Neuronal stem cell (in vitro differentiated cells): ENCODE results near the gene COL8A2.

ENCODE experiments used
- DNase-seq: peaks from one replicate; pipeline ENCODE4 v3.0.0-alpha.2; 2013; ENCODE audit warnings: low spot score
- H2AFZ ChIP-seq: one replicate; pipeline ENCODE4 v1.6.1; 2013; ENCODE audit warnings: mild to moderate bottlenecking, low read length, inconsistent platforms
- H2AK5ac ChIP-seq: 2 replicates; pipeline ENCODE4 v1.6.1; 2013; ENCODE audit warnings: low read depth, mild to moderate bottlenecking, inconsistent platforms, low read length, moderate library complexity, mixed read lengths
- H2BK120ac ChIP-seq: 2 replicates; pipeline ENCODE4 v1.6.1; 2013; ENCODE audit warnings: low read depth, mild to moderate bottlenecking, inconsistent platforms, low read length, moderate library complexity, mixed read lengths
- H2BK12ac ChIP-seq: one replicate; pipeline ENCODE4 v1.6.1; 2013; ENCODE audit warnings: low read length, inconsistent platforms
- H2BK15ac ChIP-seq: 2 replicates; pipeline ENCODE4 v1.6.1; 2013; ENCODE audit warnings: mild to moderate bottlenecking, low read length, inconsistent platforms, mixed read lengths
- H2BK5ac ChIP-seq: one replicate; pipeline ENCODE4 v1.6.1; 2013; ENCODE audit warnings: inconsistent platforms, mild to moderate bottlenecking, low read length, moderate library complexity
- H3K14ac ChIP-seq: one replicate; pipeline ENCODE4 v1.6.1; 2013; ENCODE audit warnings: low read length, inconsistent platforms
- H3K18ac ChIP-seq: 2 replicates; pipeline ENCODE4 v1.6.1; 2013; ENCODE audit warnings: low read length, inconsistent platforms
- H3K23ac ChIP-seq: 2 replicates; pipeline ENCODE4 v1.6.1; 2013; ENCODE audit warnings: low read depth, mild to moderate bottlenecking, mixed read lengths, low read length, inconsistent platforms; ENCODE audit not compliant: poor library complexity
- H3K27ac ChIP-seq: replicated peaks from 3 replicates; pipeline ENCODE4 v1.5.1; 2013; ENCODE audit warnings: low read length, inconsistent platforms
- H3K27me3 ChIP-seq, 3 experiments: 2 replicates each; pipeline ENCODE4 v1.6.1; 2013; ENCODE audit warnings: low read length in 3 of 3, mild to moderate bottlenecking in 2 of 3, inconsistent platforms in 1 of 3, low read depth in 1 of 3, mixed read lengths in 1 of 3, moderate library complexity in 1 of 3; ENCODE audit not compliant: control insufficient read depth in 3 of 3, insufficient read depth in 3 of 3
- H3K36me3 ChIP-seq, 2 donors: replicated peaks in 1 of 2; 2 replicates each; pipeline ENCODE4 v1.6.1; 2013; ENCODE audit warnings: low read length in 2 of 2; ENCODE audit not compliant: control insufficient read depth in 2 of 2, insufficient read depth in 2 of 2
- H3K4ac ChIP-seq: 2 replicates; pipeline ENCODE4 v1.6.1; 2013; ENCODE audit warnings: inconsistent platforms, mild to moderate bottlenecking, low read length, moderate library complexity
- H3K4me1 ChIP-seq, 2 donors: 1 replicate in 1 of 2; 2 replicates in 1 of 2; pipeline ENCODE4 v1.6.1; 2013; ENCODE audit warnings: low read length in 2 of 2, low read depth in 1 of 2; ENCODE audit not compliant: control insufficient read depth in 2 of 2, insufficient read depth in 1 of 2
- H3K4me2 ChIP-seq: one replicate; pipeline ENCODE4 v1.6.1; 2013; ENCODE audit warnings: mild to moderate bottlenecking, low read length, inconsistent platforms; ENCODE audit not compliant: insufficient read depth, poor library complexity, severe bottlenecking
- H3K4me3 ChIP-seq, 2 donors: 2 replicates each; pipeline ENCODE4 v1.5.1; 2013; ENCODE audit warnings: low read length in 2 of 2, mild to moderate bottlenecking in 2 of 2, inconsistent platforms in 1 of 2, moderate library complexity in 1 of 2
- H3K79me1 ChIP-seq: one replicate; pipeline ENCODE4 v1.6.1; 2013; ENCODE audit warnings: low read depth, mild to moderate bottlenecking, inconsistent platforms, low read length, moderate library complexity
- H3K9ac ChIP-seq: one replicate; pipeline ENCODE4 v1.6.1; 2013; ENCODE audit warnings: mild to moderate bottlenecking, low read depth, low read length, inconsistent platforms; ENCODE audit not compliant: poor library complexity
- H3K9me3 ChIP-seq, 2 donors: replicated peaks in 1 of 2; 2 replicates each; pipeline versions ENCODE3 to v1.6.1; 2013; ENCODE audit warnings: low read length in 2 of 2, mild to moderate bottlenecking in 2 of 2, inconsistent platforms in 1 of 2, low read depth in 1 of 2, mixed read lengths in 1 of 2, moderate library complexity in 1 of 2; ENCODE audit not compliant: control insufficient read depth in 2 of 2, insufficient read depth in 1 of 2
- H4K8ac ChIP-seq: one replicate; pipeline ENCODE4 v1.6.1; 2013; ENCODE audit warnings: low read depth, mild to moderate bottlenecking, inconsistent platforms, low read length, moderate library complexity
- H4K91ac ChIP-seq: one replicate; pipeline ENCODE4 v1.6.1; 2013; ENCODE audit warnings: low read length, low read depth, mild to moderate bottlenecking, inconsistent platforms; ENCODE audit not compliant: poor library complexity
- WGBS, 2 donors: extraction: QIAGEN DNeasy Blood & Tissue Kit; methylation state at CpG; one replicate each; pipeline ENCODE4 v1.1.7; 2013; ENCODE audit warnings: missing lambda C conversion rate in 2 of 2, mixed read lengths in 1 of 2; ENCODE audit not compliant: insufficient read length in 2 of 2, insufficient replicate concordance in 1 of 2; ENCODE audit errors: extremely low coverage in 2 of 2; 5-methylcytosine and 5-hydroxymethylcytosine counted together

The COL8A2 gene

DNA sequence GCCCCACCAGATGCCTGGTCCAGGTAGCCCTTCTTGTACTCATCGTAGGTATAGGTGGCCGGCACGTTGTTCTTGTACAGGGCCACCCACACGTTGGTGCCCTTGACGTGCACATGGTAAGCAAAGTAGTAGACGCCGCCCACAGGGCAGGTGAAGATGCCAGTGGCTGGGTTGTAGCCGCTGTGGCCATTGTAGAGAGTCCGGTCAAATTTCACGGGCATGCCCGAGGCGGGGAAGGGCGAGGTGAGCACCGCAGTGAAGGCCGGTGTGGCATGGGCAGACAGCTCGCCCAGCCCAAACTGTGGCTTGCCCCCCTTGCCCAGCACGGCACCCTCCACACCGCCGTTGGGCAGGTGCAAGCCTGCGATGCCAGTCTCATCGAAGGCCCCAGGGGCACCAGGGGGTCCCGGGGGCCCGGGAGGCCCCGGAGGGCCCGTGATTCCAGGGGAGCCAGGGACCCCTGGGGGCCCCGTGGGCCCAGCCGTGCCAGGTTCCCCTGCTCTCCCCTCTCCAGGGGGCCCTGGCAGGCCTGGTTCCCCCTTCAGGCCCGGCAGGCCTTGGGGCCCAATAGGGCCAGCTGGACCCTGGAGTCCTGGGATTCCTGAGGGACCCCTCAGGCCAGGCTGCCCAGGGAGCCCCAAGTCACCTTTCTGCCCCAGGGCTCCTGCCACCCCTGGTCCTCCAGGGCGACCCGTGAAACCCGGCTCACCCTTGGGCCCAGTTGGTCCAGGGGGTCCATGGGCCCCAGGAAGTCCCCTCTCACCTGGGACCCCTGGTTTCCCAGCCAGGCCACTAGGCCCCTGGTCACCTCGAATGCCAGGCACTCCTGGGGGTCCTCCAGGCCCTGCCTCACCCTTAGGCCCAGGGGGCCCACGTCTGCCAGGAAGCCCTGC, 27.1 kb downstream of the COL8A2 start:
- H3K36me3 ChIP-seq = peaks cover 23 to 37% of the 10 kb centered on the region in 2 donors
- H3K27ac ChIP-seq = no peak overlapping the region
- no peak overlapping the region for H3K4me2 ChIP-seq
- no peak overlapping the region for H4K91ac ChIP-seq
- no peak overlapping the region for H3K23ac ChIP-seq
- H3K4ac ChIP-seq = no peak overlapping the region
- H3K9ac ChIP-seq = peak overlapping the region; percentile 44
- peak overlapping the region; percentile 56 for H3K14ac ChIP-seq
- H3K18ac ChIP-seq = no peak overlapping the region
- H3K9me3 ChIP-seq = no peaks in the 10 kb centered on the region
- no peak overlapping the region for H2BK15ac ChIP-seq
- H2AFZ ChIP-seq = peak overlapping the region; percentile 63
- H2AK5ac ChIP-seq = peak overlapping the region; percentile 46
- no peak overlapping the region for H2BK120ac ChIP-seq
- H3K27me3 ChIP-seq = no peaks in the 10 kb centered on the region
- H2BK5ac ChIP-seq = no peak overlapping the region
- DNase-seq = no peak
- H3K79me1 ChIP-seq = peaks cover 2% of the 10 kb centered on the region
- H3K4me1 ChIP-seq = peaks cover 0 to 8% of the 10 kb centered on the region in 2 donors
- no peak overlapping the region for H2BK12ac ChIP-seq
- no CpG with 5 or more reads among the region's 33 CpGs for WGBS, 2 donors
- no peak overlapping the region for H3K4me3 ChIP-seq
- H4K8ac ChIP-seq = no peak overlapping the region

DNA sequence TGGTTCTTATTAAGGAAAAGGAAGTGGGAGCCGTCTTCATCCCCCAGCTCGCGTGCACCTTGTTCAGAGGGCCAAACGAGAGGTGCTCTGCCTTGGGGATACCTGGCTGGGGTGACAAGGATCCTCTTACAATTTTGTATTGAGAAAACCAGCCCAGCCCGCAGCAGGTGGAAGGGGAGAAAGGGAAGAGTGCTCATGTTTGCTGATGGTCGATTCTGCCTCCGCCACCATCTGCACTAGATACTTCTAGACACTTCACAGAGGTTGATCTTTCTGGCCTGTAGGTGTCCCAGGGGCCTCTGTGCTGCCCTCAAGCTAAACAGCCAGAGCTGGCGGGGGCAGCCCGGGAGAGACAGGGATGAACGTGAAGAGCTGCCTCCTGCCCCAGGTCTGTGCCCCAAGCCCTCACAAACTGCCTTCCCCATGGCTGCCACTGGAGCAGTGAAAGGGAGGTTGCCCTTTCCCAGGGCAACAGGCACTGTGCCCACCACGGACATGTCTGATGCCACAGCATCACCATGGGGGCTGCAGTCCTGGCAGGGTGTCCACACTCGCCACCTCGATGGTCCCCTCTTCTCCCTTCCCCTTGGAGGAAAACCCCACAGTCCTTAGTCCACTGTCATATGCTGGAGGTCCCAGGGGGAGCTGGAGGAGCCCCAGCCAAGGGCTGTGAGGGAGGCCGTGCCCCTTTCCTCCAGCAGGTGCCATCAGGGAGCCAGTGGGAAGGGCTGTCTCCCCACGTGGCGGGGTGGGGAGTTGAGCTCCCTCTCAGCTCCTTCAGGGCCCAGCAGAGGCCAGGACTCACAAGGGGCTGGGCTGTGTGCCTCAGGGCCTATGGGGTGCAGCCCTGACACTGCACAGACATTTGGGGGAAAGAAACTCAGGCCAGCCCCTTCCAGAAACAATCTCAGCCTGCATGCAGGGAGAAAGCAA, 28.3 kb downstream of the COL8A2 start:
- Histone ChIP-seq H3K4ac (no peak overlapping the region), H3K4me3 (no peak overlapping the region), H2BK15ac (no peak overlapping the region), H3K27ac (no peak overlapping the region), H2AFZ (peak overlapping the region; percentile 63), H2BK5ac (peak overlapping the region; percentile 87), H2BK12ac (no peak overlapping the region), H3K9me3 (no peaks in the 10 kb centered on the region), H3K14ac (no peak overlapping the region), H3K23ac (peak overlapping the region; percentile 65), H3K9ac (no peak overlapping the region), H3K27me3 (no peaks in the 10 kb centered on the region), H3K36me3 (peaks cover 35 to 49% of the 10 kb centered on the region in 2 donors), H3K4me1 (peaks cover 0 to 8% of the 10 kb centered on the region in 2 donors), H3K18ac (peak overlapping the region; percentile 17), H4K8ac (no peak overlapping the region), H2BK120ac (no peak overlapping the region), H2AK5ac (no peak overlapping the region), H3K79me1 (peaks cover 4% of the 10 kb centered on the region), H4K91ac (no peak overlapping the region), H3K4me2 (no peak overlapping the region)
- WGBS, 2 donors = no CpG with 5 or more reads among the region's 16 CpGs
- DNase-seq = no peak

DNA sequence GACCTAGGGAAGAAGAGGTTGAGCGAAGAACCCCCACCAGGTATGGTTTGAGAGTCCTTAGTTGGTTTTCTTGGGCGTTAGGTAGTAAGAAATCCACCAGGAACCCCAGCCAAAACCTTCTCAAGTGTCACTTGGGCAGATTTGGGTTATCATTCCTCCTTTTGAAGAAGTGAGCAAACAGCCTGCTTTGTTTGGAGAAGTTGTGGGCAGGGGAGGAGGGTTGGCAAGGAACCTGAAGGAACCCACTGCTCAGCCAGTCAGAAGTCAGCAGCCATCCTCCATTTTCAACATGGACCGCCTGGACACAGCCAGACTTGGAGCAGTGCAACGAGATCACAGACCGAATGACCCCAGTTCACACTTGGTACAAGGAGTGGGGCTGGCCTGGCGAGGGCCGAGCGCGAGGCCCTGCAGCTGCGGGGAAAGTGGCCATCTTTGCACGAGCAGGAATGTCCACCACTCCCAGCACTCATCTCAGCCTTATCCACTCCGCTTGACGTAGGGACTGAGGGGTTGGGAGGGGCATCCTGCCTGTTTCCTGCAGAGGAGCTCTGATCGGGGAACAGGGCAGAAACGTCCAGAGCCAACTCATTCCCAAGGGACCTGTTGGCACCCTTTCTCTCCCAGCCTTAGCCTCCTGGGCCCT, 29.1 kb downstream of the COL8A2 start:
- Histone ChIP-seq H2BK12ac (no peak overlapping the region), H2BK15ac (no peak overlapping the region), H3K4me3 (no peak overlapping the region), H3K9me3 (no peaks in the 10 kb centered on the region), H3K79me1 (peaks cover 7% of the 10 kb centered on the region), H3K14ac (no peak overlapping the region), H2BK5ac (no peak overlapping the region), H3K4me1 (peaks cover 0 to 8% of the 10 kb centered on the region in 2 donors), H3K9ac (no peak overlapping the region), H3K18ac (no peak overlapping the region), H3K27ac (no peak overlapping the region), H3K4me2 (no peak overlapping the region), H4K8ac (no peak overlapping the region), H3K27me3 (no peaks in the 10 kb centered on the region), H3K23ac (no peak overlapping the region), H2BK120ac (no peak overlapping the region), H2AFZ (no peak overlapping the region), H4K91ac (no peak overlapping the region), H3K4ac (no peak overlapping the region), H3K36me3 (peaks cover 41 to 58% of the 10 kb centered on the region in 2 donors), H2AK5ac (no peak overlapping the region)
- DNase-seq = no peak
- WGBS, 2 donors = no CpG with 5 or more reads among the region's 15 CpGs
